ENCODE data around the gene TRPM2. TPM values are rescaled to one million over a fixed set of nuclear protein-coding genes. Genes with fewer than 3 reads are reported as not detected.
"Not testable (repeated sequence)": the region's sequence is repeated elsewhere in the genome, so short reads cannot be mapped to it uniquely, and the experiment has no call there.

The TRPM2 gene
- total RNA-seq, 1 experiment from 2014 or later: not detected

- TSS peak; percentile 87 for BruUV-seq (replicated peaks)
- H3K4me1 Mint-ChIP-seq (ENCODE audit: low read depth, unreplicated experiment): no peaks in the 10 kb centered on the region
- CTCF ChIA-PET: interaction anchor here (0.6 to 1.2 kb wide), 2 partner anchors 122 to 454 kb away, joined by 4 to 6 read pairs; no protein-coding TSS in a partner anchor
- TF ChIP-seq, protein P1, sequence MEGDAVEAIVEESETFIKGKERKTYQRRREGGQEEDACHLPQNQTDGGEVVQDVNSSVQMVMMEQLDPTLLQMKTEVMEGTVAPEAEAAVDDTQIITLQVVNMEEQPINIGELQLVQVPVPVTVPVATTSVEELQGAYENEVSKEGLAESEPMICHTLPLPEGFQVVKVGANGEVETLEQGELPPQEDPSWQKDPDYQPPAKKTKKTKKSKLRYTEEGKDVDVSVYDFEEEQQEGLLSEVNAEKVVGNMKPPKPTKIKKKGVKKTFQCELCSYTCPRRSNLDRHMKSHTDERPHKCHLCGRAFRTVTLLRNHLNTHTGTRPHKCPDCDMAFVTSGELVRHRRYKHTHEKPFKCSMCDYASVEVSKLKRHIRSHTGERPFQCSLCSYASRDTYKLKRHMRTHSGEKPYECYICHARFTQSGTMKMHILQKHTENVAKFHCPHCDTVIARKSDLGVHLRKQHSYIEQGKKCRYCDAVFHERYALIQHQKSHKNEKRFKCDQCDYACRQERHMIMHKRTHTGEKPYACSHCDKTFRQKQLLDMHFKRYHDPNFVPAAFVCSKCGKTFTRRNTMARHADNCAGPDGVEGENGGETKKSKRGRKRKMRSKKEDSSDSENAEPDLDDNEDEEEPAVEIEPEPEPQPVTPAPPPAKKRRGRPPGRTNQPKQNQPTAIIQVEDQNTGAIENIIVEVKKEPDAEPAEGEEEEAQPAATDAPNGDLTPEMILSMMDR (IDR thresholded peaks at IDR 0.05; ENCODE audit: unreplicated experiment): no peak
- intact Hi-C loops (cut with micrococcal nuclease; ENCODE audit: unreplicated experiment): no loop called here
- peak within 1 kb of the TSS; percentile 92 for H3K4me3 Mint-ChIP-seq (ENCODE audit: low read depth, unreplicated experiment)
- peak within 1 kb of the TSS; percentile 88 for H3K27ac Mint-ChIP-seq (ENCODE audit: unreplicated experiment)
- peak; percentile 91 for DNase-seq
- H3K27me3 Mint-ChIP-seq (ENCODE audit: unreplicated experiment): no peaks in the 10 kb centered on the region
- H3K36me3 Mint-ChIP-seq (ENCODE audit: insufficient read depth, unreplicated experiment): peaks cover 14% of the 10 kb centered on the region
- H3K9me3 Mint-ChIP-seq (ENCODE audit: low read depth, unreplicated experiment): no peaks in the 10 kb centered on the region
Observed at GRCh38 chr21:44338971-44339910, 14.2 kb upstream of the TRPM2 start, which contains the start of gene CFAP410. CFAP410 (minus strand) TSS chr21:44339390; CDS start chr21:44339194, 196 bp downstream.

- H3K9me3 Mint-ChIP-seq (ENCODE audit: low read depth, unreplicated experiment); H3K4me1 Mint-ChIP-seq (ENCODE audit: low read depth, unreplicated experiment); BruUV-seq (replicated peaks); DNase-seq; H3K4me3 Mint-ChIP-seq (ENCODE audit: low read depth, unreplicated experiment); CTCF ChIA-PET; H3K36me3 Mint-ChIP-seq (ENCODE audit: insufficient read depth, unreplicated experiment); H3K27ac Mint-ChIP-seq (ENCODE audit: unreplicated experiment); intact Hi-C loops (cut with micrococcal nuclease; ENCODE audit: unreplicated experiment): not testable (repeated sequence)
- peaks cover 15% of the 10 kb centered on the region for H3K27me3 Mint-ChIP-seq (ENCODE audit: unreplicated experiment)
Observed at GRCh38 chr21:44341726-44342458, 11.5 kb upstream of the TRPM2 start.

- H3K4me3 Mint-ChIP-seq (ENCODE audit: low read depth, unreplicated experiment); DNase-seq; H3K4me1 Mint-ChIP-seq (ENCODE audit: low read depth, unreplicated experiment); H3K36me3 Mint-ChIP-seq (ENCODE audit: insufficient read depth, unreplicated experiment); intact Hi-C loops (cut with micrococcal nuclease; ENCODE audit: unreplicated experiment); H3K9me3 Mint-ChIP-seq (ENCODE audit: low read depth, unreplicated experiment); BruUV-seq (replicated peaks); CTCF ChIA-PET; H3K27ac Mint-ChIP-seq (ENCODE audit: unreplicated experiment): not testable (repeated sequence)
- H3K27me3 Mint-ChIP-seq (ENCODE audit: unreplicated experiment): peaks cover 26% of the 10 kb centered on the region
Observed at GRCh38 chr21:44342981-44343380, 10.4 kb upstream of the TRPM2 start.

DNA sequence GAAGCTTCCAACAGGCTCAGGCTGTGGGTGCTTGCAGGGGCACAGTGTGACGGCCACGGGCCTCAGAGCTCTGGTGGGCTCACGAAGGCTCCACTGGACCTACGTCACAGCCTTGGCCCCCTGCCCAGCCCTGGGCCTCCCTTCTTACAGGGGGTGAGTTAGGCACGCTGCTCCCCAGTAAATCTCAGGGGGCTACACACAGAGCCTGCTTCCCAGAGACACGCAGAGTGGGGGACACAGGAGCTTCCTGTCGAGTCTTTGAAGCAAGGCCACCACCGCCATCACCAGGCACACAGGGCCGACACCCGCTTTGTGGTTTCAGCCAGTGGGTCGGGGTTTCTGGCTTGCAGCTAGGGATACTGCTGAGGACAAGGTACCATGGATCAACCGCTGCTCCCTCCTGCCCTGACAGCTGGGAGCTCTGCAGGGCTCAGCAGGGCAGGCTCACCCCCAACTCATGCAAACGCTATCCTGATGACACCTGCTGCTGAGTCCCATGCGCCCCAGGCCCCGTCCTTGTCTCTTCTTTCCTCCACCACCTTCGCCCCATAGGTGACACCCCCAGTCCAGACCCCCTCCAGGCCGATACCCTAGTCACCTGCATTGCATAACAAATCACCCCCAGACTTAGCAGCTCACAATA, 8.8 kb upstream of the TRPM2 start:
- no peak for DNase-seq
- intact Hi-C loops (cut with micrococcal nuclease; ENCODE audit: unreplicated experiment): no loop called here
- TF ChIP-seq, protein P1 (IDR thresholded peaks at IDR 0.05; ENCODE audit: unreplicated experiment): no peak
- CTCF ChIA-PET: no interaction called here
- BruUV-seq (replicated peaks): no TSS peak
- Mint-ChIP-seq H3K27ac (ENCODE audit: unreplicated experiment) (no peak overlapping the region), H3K4me3 (ENCODE audit: low read depth, unreplicated experiment) (no peak overlapping the region), H3K27me3 (ENCODE audit: unreplicated experiment) (peaks cover 43% of the 10 kb centered on the region), H3K36me3 (ENCODE audit: insufficient read depth, unreplicated experiment) (peaks cover 2% of the 10 kb centered on the region), H3K4me1 (ENCODE audit: low read depth, unreplicated experiment) (no peaks in the 10 kb centered on the region), H3K9me3 (ENCODE audit: low read depth, unreplicated experiment) (no peaks in the 10 kb centered on the region)

GRCh38 chr21:44345495-44345894, 7.9 kb upstream of the TRPM2 start:
- intact Hi-C loops (cut with micrococcal nuclease; ENCODE audit: unreplicated experiment): no loop called here
- no peaks in the 10 kb centered on the region for H3K4me1 Mint-ChIP-seq (ENCODE audit: low read depth, unreplicated experiment)
- CTCF ChIA-PET: no interaction called here
- H3K27ac Mint-ChIP-seq (ENCODE audit: unreplicated experiment): no peak overlapping the region
- BruUV-seq (replicated peaks): no TSS peak
- no peak overlapping the region for H3K4me3 Mint-ChIP-seq (ENCODE audit: low read depth, unreplicated experiment)
- peaks cover 44% of the 10 kb centered on the region for H3K27me3 Mint-ChIP-seq (ENCODE audit: unreplicated experiment)
- H3K9me3 Mint-ChIP-seq (ENCODE audit: low read depth, unreplicated experiment): no peaks in the 10 kb centered on the region
- no peaks in the 10 kb centered on the region for H3K36me3 Mint-ChIP-seq (ENCODE audit: insufficient read depth, unreplicated experiment)
- DNase-seq: no peak
- TF ChIP-seq, protein P1 (IDR thresholded peaks at IDR 0.05; ENCODE audit: unreplicated experiment): no peak
